Activated CD4-positive, alpha-beta T cell treated with anti-CD3 and anti-CD28 coated beads, Interleukin-2, amount 50 U/mL, for 16 hours (primary cell): ENCODE data around the gene ZC3H18.

Experiments
- DNase-seq: peaks from one replicate; pipeline ENCODE4 v3.0.0-alpha.2; 2020

Gene ZC3H18

GRCh38 chr16:88642881-88643643, 72.9 kb downstream of the ZC3H18 start:
- DNase-seq, result no peak

GRCh38 chr16:88643644-88643932, 73.4 kb downstream of the ZC3H18 start:
- no peak for DNase-seq

- no peak for DNase-seq
Measured at GRCh38 chr16:88645455-88645854, 75.3 kb downstream of the ZC3H18 start.

- no peak for DNase-seq
Measured at GRCh38 chr16:88645941-88646340, 75.7 kb downstream of the ZC3H18 start.

GRCh38 chr16:88646345-88647034, 76.3 kb downstream of the ZC3H18 start:
- no peak for DNase-seq

GRCh38 chr16:88647178-88648070, 77.2 kb downstream of the ZC3H18 start:
- DNase-seq, result no peak

- no peak for DNase-seq
Measured at GRCh38 chr16:88649195-88649923, 79.2 kb downstream of the ZC3H18 start.

- no peak for DNase-seq
Measured at GRCh38 chr16:88649924-88650748, 79.9 kb downstream of the ZC3H18 start.

GRCh38 chr16:88650749-88651275, 80.6 kb downstream of the ZC3H18 start, which contains the start of gene CYBA:
CYBA (minus strand) TSS chr16:88651053; CDS start chr16:88651013, 40 bp downstream.
- peak; percentile 90 for DNase-seq

GRCh38 chr16:88651276-88651988, 81.2 kb downstream of the ZC3H18 start:
- peak; percentile 91 for DNase-seq

GRCh38 chr16:88651989-88652761, 82.0 kb downstream of the ZC3H18 start:
- no peak for DNase-seq

GRCh38 chr16:88652762-88653063, 82.5 kb downstream of the ZC3H18 start:
- no peak for DNase-seq

- no peak for DNase-seq
Measured at GRCh38 chr16:88653101-88653500, 82.9 kb downstream of the ZC3H18 start.

GRCh38 chr16:88653596-88654362, 83.6 kb downstream of the ZC3H18 start:
- no peak for DNase-seq

GRCh38 chr16:88654363-88655052, 84.3 kb downstream of the ZC3H18 start:
- no peak for DNase-seq

- no peak for DNase-seq
Measured at GRCh38 chr16:88655053-88655732, 85.0 kb downstream of the ZC3H18 start.

- no peak for DNase-seq
Measured at GRCh38 chr16:88655733-88656281, 85.6 kb downstream of the ZC3H18 start.
